NT2/D1 (cell line): ENCODE results near the gene MACO1.

Experiments used
- YY1 ChIP-seq: IDR thresholded peaks from 2 replicates; pipeline ENCODE4 v1.6.1; 2011; ENCODE audit not compliant: insufficient read length, insufficient read depth
- ZNF274 ChIP-seq: IDR thresholded peaks from 2 replicates; pipeline ENCODE4 v1.6.1; 2011; ENCODE audit warnings: mild to moderate bottlenecking, low read depth, low read length

- TF ChIP-seq YY1, result no peak
- TF ChIP-seq ZNF274, result no peak
These were observed 5.3 kb upstream of the MACO1 start for GRCh38 chr1:25425098-25426085.
